HepG2 (cell line): ENCODE measurements around the gene TRIM67. TPM values are rescaled to one million over a fixed set of nuclear protein-coding genes. Genes with fewer than 3 reads are reported as not detected.
A peak's percentile ranks its signal among the peaks of the same experiment; 100 is the strongest.

Source experiments
- ATM ChIP-seq: fragments of 450-650 bp; IDR thresholded peaks from 2 replicates; pipeline ENCODE4 v1.7.1; 2017; ENCODE audit warnings: mild to moderate bottlenecking, borderline replicate concordance
- GPN1 ChIP-seq: sonication (generic); formaldehyde crosslinking; IDR thresholded peaks from 2 replicates; pipeline ENCODE4 v1.5.1; 2020; ENCODE audit warnings: missing genetic modification reagents, borderline replicate concordance
- HDAC6 ChIP-seq: fragments of 200-600 bp; sonication (generic); IDR thresholded peaks from 2 replicates; pipeline ENCODE4 v1.7.0; 2017; ENCODE audit warnings: mild to moderate bottlenecking, antibody characterized with exemption, low read length, low read depth
- HNRNPK ChIP-seq: fragments of 200-400 bp; formaldehyde crosslinking; IDR thresholded peaks from 2 replicates; pipeline ENCODE4 v1.6.1; 2018; ENCODE audit warnings: low read length, low read depth, moderate library complexity, mild to moderate bottlenecking; ENCODE audit not compliant: poor library complexity, severe bottlenecking
- MLLT10 ChIP-seq: sonication (generic); formaldehyde crosslinking; IDR thresholded peaks from 2 replicates; pipeline ENCODE4 v1.4.0; 2020; ENCODE audit warnings: missing genetic modification reagents
- MLX ChIP-seq: IDR thresholded peaks from 2 replicates; pipeline ENCODE4 v1.6.1; 2016
- NCOA2 ChIP-seq: sonication (generic); formaldehyde crosslinking; IDR thresholded peaks from 2 replicates; pipeline ENCODE4 v1.8.0; 2022; ENCODE audit warnings: inconsistent platforms
- NCOR1 ChIP-seq: fragments of 200-600 bp; sonication (generic); IDR thresholded peaks from 2 replicates; pipeline ENCODE4 v1.7.0; 2017; ENCODE audit warnings: antibody characterized with exemption, low read length, borderline replicate concordance
- NKX3-1 ChIP-seq: sonication (generic); formaldehyde crosslinking; IDR thresholded peaks from 2 replicates; pipeline ENCODE4 v1.5.0; 2020; ENCODE audit warnings: missing genetic modification reagents
- THRA ChIP-seq: sonication (generic); formaldehyde crosslinking; IDR thresholded peaks from 2 replicates; pipeline ENCODE4 v1.4.0; 2020; ENCODE audit warnings: missing genetic modification reagents, borderline replicate concordance
- ZBTB8A ChIP-seq: sonication (generic); formaldehyde crosslinking; IDR thresholded peaks from 2 replicates; pipeline ENCODE4 v1.4.0; 2020; ENCODE audit warnings: mild to moderate bottlenecking, low read depth, missing genetic modification reagents, borderline replicate concordance
- ZC3H4 ChIP-seq: sonication (generic); formaldehyde crosslinking; IDR thresholded peaks from 2 replicates; pipeline ENCODE4 v1.4.0; 2020; ENCODE audit warnings: missing genetic modification reagents, borderline replicate concordance
- ZNF335 ChIP-seq: sonication (generic); formaldehyde crosslinking; IDR thresholded peaks from 2 replicates; pipeline ENCODE4 v1.4.0; 2020; ENCODE audit warnings: missing genetic modification reagents
- ZNF337 ChIP-seq: sonication (generic); formaldehyde crosslinking; IDR thresholded peaks from 2 replicates; pipeline ENCODE4 v1.5.1; 2020; ENCODE audit warnings: missing genetic modification reagents, low read depth, mild to moderate bottlenecking, borderline replicate concordance
- ZNF446 ChIP-seq: sonication (generic); formaldehyde crosslinking; IDR thresholded peaks from 2 replicates; pipeline ENCODE4 v1.5.0; 2020; ENCODE audit warnings: mild to moderate bottlenecking, missing genetic modification reagents
- ZNF644 ChIP-seq: IDR thresholded peaks from 2 replicates; pipeline ENCODE4 v1.6.1; 2016; ENCODE audit warnings: low read depth
- ZNF891 ChIP-seq: sonication (generic); formaldehyde crosslinking; IDR thresholded peaks from 2 replicates; pipeline ENCODE4 v1.5.0; 2020; ENCODE audit warnings: mild to moderate bottlenecking, missing genetic modification reagents
- ZXDC ChIP-seq: sonication (generic); formaldehyde crosslinking; IDR thresholded peaks from 2 replicates; pipeline ENCODE4 v1.5.0; 2020; ENCODE audit warnings: mild to moderate bottlenecking, missing genetic modification reagents
- polyA plus RNA-seq, 8 experiments: library from polyadenylated mRNA; depleted of rRNA in 3 of 8; stranded (reverse) in 7 of 8; unstranded in 1 of 8; fragments of >200 nt; fragmentation: Illumina TruSeq in 4 of 8; extraction: Trizol in 4 of 8; gene quantifications; 2 replicates each; pipeline versions ENCODE4 v1.2.1 to v1.2.3, GENCODE V29; 2011 to 2016; ENCODE audit warnings: low read depth in 4 of 8, missing spikeins in 1 of 8, mixed read lengths in 1 of 8; ENCODE audit not compliant: insufficient read depth in 1 of 8
- total RNA-seq, 5 experiments: library from RNA; depleted of rRNA; stranded (reverse); fragments of >200 nt; fragmentation: Illumina TruSeq; extraction: Trizol; gene quantifications; 2 replicates each; pipeline ENCODE4 v1.2.3, GENCODE V29; 2016; ENCODE audit warnings: low read depth in 1 of 5
- TF ChIP-seq, protein P1 (sequence below): IDR thresholded peaks from 2 replicates; pipeline ENCODE4 v1.6.1; 2012; ENCODE audit warnings: low read depth, low read length, improper control_type of control experiment
- TF ChIP-seq, protein P2 (sequence below): sonication (generic); formaldehyde crosslinking; conservative IDR thresholded peaks from 2 replicates; pipeline ENCODE4 v1.4.0; 2020; ENCODE audit warnings: missing genetic modification reagents

The TRIM67 gene
- total and polyA plus RNA-seq, 2 of the 13 experiments (the other 11 are each of a cell fraction or from before 2014, with no cell fraction given) = not detected

GRCh38 chr1:231194843-231195516 is 33.1 kb downstream of the TRIM67 start (continued):
- TF ChIP-seq ZNF446 (CRISPR knock-in tag) (no peak), NCOA2 (CRISPR knock-in tag) (peak; percentile 85), THRA (no peak; the same call in 1 of the 2 replicates), ZNF644 (CRISPR knock-in tag) (no peak; the same call in 1 of the 2 replicates), GPN1 (CRISPR knock-in tag) (no peak), ZBTB8A (CRISPR knock-in tag) (no peak), NCOR1 (no peak), ATM (no peak), ZC3H4 (CRISPR knock-in tag) (no peak), MLX (CRISPR knock-in tag) (peak; percentile 64; the same call in 1 of the 2 replicates), MLLT10 (no peak), ZXDC (CRISPR knock-in tag) (no peak), ZNF337 (CRISPR knock-in tag) (no peak), HDAC6 (no peak), HNRNPK (no peak), ZNF891 (no peak), NKX3-1 (CRISPR knock-in tag) (no peak), ZNF335 (CRISPR knock-in tag) (0 out of 2 replicates have a peak, but pooled peaks have one; percentile 33)
- TF ChIP-seq, protein P1, sequence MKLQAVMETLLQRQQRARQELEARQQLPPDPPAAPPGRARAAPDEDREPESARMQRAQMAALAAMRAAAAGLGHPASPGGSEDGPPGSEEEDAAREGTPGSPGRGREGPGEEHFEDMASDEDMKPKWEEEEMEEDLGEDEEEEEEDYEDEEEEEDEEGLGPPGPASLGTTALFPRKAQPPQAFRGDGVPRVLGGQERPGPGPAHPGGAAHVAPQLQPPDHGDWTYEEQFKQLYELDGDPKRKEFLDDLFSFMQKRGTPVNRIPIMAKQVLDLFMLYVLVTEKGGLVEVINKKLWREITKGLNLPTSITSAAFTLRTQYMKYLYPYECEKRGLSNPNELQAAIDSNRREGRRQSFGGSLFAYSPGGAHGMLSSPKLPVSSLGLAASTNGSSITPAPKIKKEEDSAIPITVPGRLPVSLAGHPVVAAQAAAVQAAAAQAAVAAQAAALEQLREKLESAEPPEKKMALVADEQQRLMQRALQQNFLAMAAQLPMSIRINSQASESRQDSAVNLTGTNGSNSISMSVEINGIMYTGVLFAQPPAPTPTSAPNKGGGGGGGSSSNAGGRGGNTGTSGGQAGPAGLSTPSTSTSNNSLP = peak; percentile 55; the same call in 1 of the 2 replicates
- TF ChIP-seq, protein P2, sequence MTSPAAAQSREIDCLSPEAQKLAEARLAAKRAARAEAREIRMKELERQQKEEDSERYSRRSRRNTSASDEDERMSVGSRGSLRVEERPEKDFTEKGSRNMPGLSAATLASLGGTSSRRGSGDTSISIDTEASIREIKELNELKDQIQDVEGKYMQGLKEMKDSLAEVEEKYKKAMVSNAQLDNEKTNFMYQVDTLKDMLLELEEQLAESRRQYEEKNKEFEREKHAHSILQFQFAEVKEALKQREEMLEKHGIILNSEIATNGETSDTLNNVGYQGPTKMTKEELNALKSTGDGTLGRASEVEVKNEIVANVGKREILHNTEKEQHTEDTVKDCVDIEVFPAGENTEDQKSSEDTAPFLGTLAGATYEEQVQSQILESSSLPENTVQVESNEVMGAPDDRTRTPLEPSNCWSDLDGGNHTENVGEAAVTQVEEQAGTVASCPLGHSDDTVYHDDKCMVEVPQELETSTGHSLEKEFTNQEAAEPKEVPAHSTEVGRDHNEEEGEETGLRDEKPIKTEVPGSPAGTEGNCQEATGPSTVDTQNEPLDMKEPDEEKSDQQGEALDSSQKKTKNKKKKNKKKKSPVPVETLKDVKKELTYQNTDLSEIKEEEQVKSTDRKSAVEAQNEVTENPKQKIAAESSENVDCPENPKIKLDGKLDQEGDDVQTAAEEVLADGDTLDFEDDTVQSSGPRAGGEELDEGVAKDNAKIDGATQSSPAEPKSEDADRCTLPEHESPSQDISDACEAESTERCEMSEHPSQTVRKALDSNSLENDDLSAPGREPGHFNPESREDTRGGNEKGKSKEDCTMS = no peak
